HG02970 (cell line): Measurements from ENCODE around the gene EN1.

ENCODE experiments used
- ATAC-seq: cut with Tn5 transposase; IDR thresholded peaks from one replicate; pipeline ENCODE4 v1.9.1; 2021; ENCODE audit warnings: mild to moderate bottlenecking, moderate library complexity, moderate number of reproducible peaks; ENCODE audit not compliant: unreplicated experiment, low FRiP score

Gene EN1

GRCh38 chr2:118846953-118847761 is at the start of gene EN1:
Gene EN1 (minus strand): TSS chr2:118847648. CDS start chr2:118847167, 481 bp downstream.
- no peak for ATAC-seq

GRCh38 chr2:118893100-118893499 is 45.7 kb upstream of the EN1 start:
- ATAC-seq = no peak

GRCh38 chr2:118889995-118890394 is 42.5 kb upstream of the EN1 start:
- no peak for ATAC-seq

- no peak for ATAC-seq
Measured at GRCh38 chr2:118883792-118884191, 36.3 kb upstream of the EN1 start.

- peak; percentile 64 for ATAC-seq
Measured at GRCh38 chr2:118882693-118883336, 35.4 kb upstream of the EN1 start.

GRCh38 chr2:118881490-118882129 is 34.2 kb upstream of the EN1 start:
- ATAC-seq = no peak

- no peak for ATAC-seq
Measured at GRCh38 chr2:118880501-118880900, 33.1 kb upstream of the EN1 start.

GRCh38 chr2:118878531-118879149 is 31.2 kb upstream of the EN1 start:
- no peak for ATAC-seq

- no peak for ATAC-seq
Measured at GRCh38 chr2:118875318-118875717, 27.9 kb upstream of the EN1 start.

- no peak for ATAC-seq
Measured at GRCh38 chr2:118874324-118874723, 26.9 kb upstream of the EN1 start.

GRCh38 chr2:118865106-118865505 is 17.7 kb upstream of the EN1 start:
- no peak for ATAC-seq

- ATAC-seq = no peak
Measured at GRCh38 chr2:118864207-118864606, 16.8 kb upstream of the EN1 start.

GRCh38 chr2:118861731-118862130 is 14.3 kb upstream of the EN1 start:
- ATAC-seq = no peak

GRCh38 chr2:118861242-118861641 is 13.8 kb upstream of the EN1 start:
- ATAC-seq = no peak

GRCh38 chr2:118860506-118860905 is 13.1 kb upstream of the EN1 start:
- no peak for ATAC-seq

GRCh38 chr2:118859157-118859770 is 11.8 kb upstream of the EN1 start:
- ATAC-seq = no peak

- no peak for ATAC-seq
Measured at GRCh38 chr2:118858485-118859156, 11.2 kb upstream of the EN1 start.

GRCh38 chr2:118857677-118858484 is 10.4 kb upstream of the EN1 start:
- ATAC-seq = no peak

- ATAC-seq = no peak
Measured at GRCh38 chr2:118856978-118857676, 9.7 kb upstream of the EN1 start.
